Measurements from ENCODE around the gene HELZ2.

HELZ2 gene

GRCh38 chr20:63549679-63550282, 24.3 kb downstream of the HELZ2 start:
- no peak for DNase-seq

GRCh38 chr20:63549019-63549418, 25.0 kb downstream of the HELZ2 start:
- no peak for DNase-seq

- DNase-seq, result no peak
Observed at GRCh38 chr20:63548542-63548941, 25.5 kb downstream of the HELZ2 start.

- DNase-seq, result no peak
Observed at GRCh38 chr20:63547725-63548480, 26.1 kb downstream of the HELZ2 start, which contains the start of gene SRMS. TSS of gene SRMS (minus strand) at chr20:63547749. CDS start at chr20:63547463, 286 bp downstream.

- DNase-seq, result no peak
Observed at GRCh38 chr20:63546956-63547724, 26.9 kb downstream of the HELZ2 start.

GRCh38 chr20:63546256-63546955, 27.6 kb downstream of the HELZ2 start:
- no peak for DNase-seq

GRCh38 chr20:63545814-63546213, 28.2 kb downstream of the HELZ2 start:
- DNase-seq, result no peak

- no peak for DNase-seq
Observed at GRCh38 chr20:63544958-63545516, 29.0 kb downstream of the HELZ2 start.

- DNase-seq, result no peak
Observed at GRCh38 chr20:63544241-63544957, 29.6 kb downstream of the HELZ2 start.

GRCh38 chr20:63543733-63544132, 30.3 kb downstream of the HELZ2 start:
- DNase-seq, result no peak

- DNase-seq, result no peak
Observed at GRCh38 chr20:63543131-63543530, 30.9 kb downstream of the HELZ2 start.

- DNase-seq, result no peak
Observed at GRCh38 chr20:63542696-63543095, 31.3 kb downstream of the HELZ2 start.

GRCh38 chr20:63542031-63542559, 31.9 kb downstream of the HELZ2 start:
- DNase-seq, result no peak

GRCh38 chr20:63541371-63541770, 32.7 kb downstream of the HELZ2 start:
- DNase-seq, result no peak

GRCh38 chr20:63540417-63541186, 33.4 kb downstream of the HELZ2 start:
- no peak for DNase-seq

- no peak for DNase-seq
Observed at GRCh38 chr20:63539441-63540370, 34.3 kb downstream of the HELZ2 start.

- DNase-seq, result no peak
Observed at GRCh38 chr20:63539092-63539430, 35.0 kb downstream of the HELZ2 start.

GRCh38 chr20:63538204-63539091, 35.6 kb downstream of the HELZ2 start:
- DNase-seq, result no peak
